Activated T-helper 1 cell treated with anti-CD3 and anti-CD28 coated beads, Interleukin-2, amount 50 U/mL, for 16 hours (primary cell): ENCODE measurements around the gene NFILZ.
A peak's percentile ranks its signal among the peaks of the same experiment; 100 is the strongest.
"Not testable (repeated sequence)": the region's sequence is repeated elsewhere in the genome, so short reads cannot be mapped to it uniquely, and the experiment has no call there.

ENCODE experiments used
- DNase-seq, 2 donors: peaks; one replicate each; pipeline ENCODE4 v3.0.0-alpha.2; 2020; ENCODE audit warnings: low read depth in 1 of 2, low spot score in 1 of 2

NFILZ gene

GRCh38 chr19:8611391-8611876 is 19.0 kb upstream of the NFILZ start:
- DNase-seq, result no peak

- no peak for DNase-seq
Measured at GRCh38 chr19:8611877-8612806, 18.3 kb upstream of the NFILZ start.

GRCh38 chr19:8612807-8613171 is 17.6 kb upstream of the NFILZ start:
- no peak for DNase-seq

- no peak for DNase-seq
Measured at GRCh38 chr19:8614455-8614854, 16.0 kb upstream of the NFILZ start.

- DNase-seq, result no peak
Measured at GRCh38 chr19:8615024-8615423, 15.4 kb upstream of the NFILZ start.

GRCh38 chr19:8615813-8616596 is 14.4 kb upstream of the NFILZ start:
- DNase-seq, result peak; percentile 27 to 33

GRCh38 chr19:8616861-8617260 is 13.6 kb upstream of the NFILZ start:
- DNase-seq, result no peak

- DNase-seq, result not testable (repeated sequence)
Measured at GRCh38 chr19:8617325-8617724, 13.1 kb upstream of the NFILZ start.

GRCh38 chr19:8617984-8618383 is 12.4 kb upstream of the NFILZ start:
- no peak for DNase-seq

- no peak for DNase-seq
Measured at GRCh38 chr19:8618751-8619150, 11.7 kb upstream of the NFILZ start.

- not testable (repeated sequence) for DNase-seq
Measured at GRCh38 chr19:8622886-8623285, 7.5 kb upstream of the NFILZ start.

GRCh38 chr19:8626842-8627241 is 3.6 kb upstream of the NFILZ start:
- DNase-seq, result no peak

- DNase-seq, result no peak
Measured at GRCh38 chr19:8629184-8629583, 1.2 kb upstream of the NFILZ start.

GRCh38 chr19:8630796-8631424 is 477 bp downstream of the NFILZ start:
- DNase-seq, result no peak

GRCh38 chr19:8631425-8631819 is 989 bp downstream of the NFILZ start:
- DNase-seq, result no peak

- no peak for DNase-seq
Measured at GRCh38 chr19:8635422-8635821, 5.0 kb downstream of the NFILZ start.

- not testable (repeated sequence) for DNase-seq
Measured at GRCh38 chr19:8637070-8637469, 6.6 kb downstream of the NFILZ start.

GRCh38 chr19:8638078-8638619 is 7.7 kb downstream of the NFILZ start:
- no peak for DNase-seq

GRCh38 chr19:8639821-8640401 is 9.5 kb downstream of the NFILZ start:
- DNase-seq, result no peak

GRCh38 chr19:8640402-8641004 is 10.1 kb downstream of the NFILZ start:
- DNase-seq, result no peak
